WTC11 (cell line): ENCODE results near the gene FGF23. TPM values are rescaled to one million over a fixed set of nuclear protein-coding genes. Genes with fewer than 3 reads are reported as not detected.

ENCODE experiments used
- ATAC-seq: fragments of 200-7000 bp; cut with Tn5 transposase; 2 replicates; pipeline ENCODE4 v1.10.0; 2021; ENCODE audit warnings: mild to moderate bottlenecking, moderate library complexity
- CTCF ChIA-PET: fragments of 300-600 bp; sonication (Branson Sonifier 250); formaldehyde crosslinking; loops from one replicate; lab custom pipeline; 2021; ENCODE audit warnings: antibody characterized with exemption; lab: Charles Lee
- POLR2A ChIA-PET: fragments of 350-600 bp; sonication (Branson Sonifier 250); formaldehyde crosslinking; loops from one replicate; lab custom pipeline; 2021; ENCODE audit warnings: antibody characterized with exemption; lab: Charles Lee
- DNase-seq: peaks from one replicate; pipeline ENCODE4 v3.0.0; 2021; ENCODE audit warnings: low spot score
- H3K27ac Mint-ChIP-seq: 2 replicates; pipeline ENCODE4 v1.8.0; 2021; ENCODE audit warnings: mixed read lengths
- H3K27me3 Mint-ChIP-seq: 2 replicates; pipeline ENCODE4 v1.8.0; 2021; ENCODE audit warnings: low read depth, mild to moderate bottlenecking, moderate library complexity, mixed read lengths
- H3K36me3 Mint-ChIP-seq: 2 replicates; pipeline ENCODE4 v1.8.0; 2021; ENCODE audit warnings: mixed read lengths
- H3K4me1 Mint-ChIP-seq: 2 replicates; pipeline ENCODE4 v1.8.0; 2022; ENCODE audit warnings: mixed read lengths
- H3K4me3 Mint-ChIP-seq: 2 replicates; pipeline ENCODE4 v1.8.0; 2021; ENCODE audit warnings: mild to moderate bottlenecking, moderate library complexity, mixed read lengths
- H3K9me3 Mint-ChIP-seq: 2 replicates; pipeline ENCODE4 v1.8.0; 2021; ENCODE audit warnings: mixed read lengths
- ATF1 ChIP-seq: sonication (generic); formaldehyde crosslinking; IDR thresholded peaks from 2 replicates; pipeline ENCODE4 v1.8.1; 2023; ENCODE audit warnings: mild to moderate bottlenecking, moderate library complexity, missing genetic modification reagents
- CREM ChIP-seq: sonication (generic); formaldehyde crosslinking; IDR thresholded peaks from 2 replicates; pipeline ENCODE4 v1.8.1; 2022; ENCODE audit warnings: mild to moderate bottlenecking, missing genetic modification reagents, moderate library complexity
- GABPB1 ChIP-seq: sonication (generic); formaldehyde crosslinking; IDR thresholded peaks from 2 replicates; pipeline ENCODE4 v1.8.1; 2023; ENCODE audit warnings: mild to moderate bottlenecking, missing genetic modification reagents
- KAT7 ChIP-seq: sonication (generic); formaldehyde crosslinking; IDR thresholded peaks from 2 replicates; pipeline ENCODE4 v1.8.1; 2023; ENCODE audit warnings: missing genetic modification reagents, mild to moderate bottlenecking, borderline replicate concordance
- NR3C1 ChIP-seq: sonication (generic); formaldehyde crosslinking; conservative IDR thresholded peaks from 2 replicates; pipeline ENCODE4 v1.8.1; 2023; ENCODE audit warnings: low read depth, mild to moderate bottlenecking, missing genetic modification reagents
- PRRX2 ChIP-seq: fragments of 250-450 bp; sonication (Bioruptor Pico); IDR thresholded peaks from 2 replicates; pipeline ENCODE4 v1.8.0; 2021; ENCODE audit warnings: mild to moderate bottlenecking
- TEAD1 ChIP-seq: sonication (generic); formaldehyde crosslinking; IDR thresholded peaks from 2 replicates; pipeline ENCODE4 v1.8.0; 2022; ENCODE audit warnings: mild to moderate bottlenecking, missing genetic modification reagents
- ZNF219 ChIP-seq: sonication (generic); formaldehyde crosslinking; IDR thresholded peaks from 2 replicates; pipeline ENCODE4 v1.8.0; 2023; ENCODE audit warnings: missing genetic modification reagents, mild to moderate bottlenecking, borderline replicate concordance
- total RNA-seq: library from RNA; stranded (reverse); gene quantifications from 3 replicates; pipeline ENCODE4 v1.2.3, GENCODE V29; 2021
- TF ChIP-seq, protein P1 (sequence below): sonication (generic); formaldehyde crosslinking; IDR thresholded peaks from 2 replicates; pipeline ENCODE4 v1.8.1; 2022; ENCODE audit warnings: low read depth, mild to moderate bottlenecking, moderate library complexity, missing genetic modification reagents, borderline replicate concordance
- TF ChIP-seq, protein P2 (sequence below): fragments of 250-450 bp; sonication (Bioruptor Pico); IDR thresholded peaks from 2 replicates; pipeline ENCODE4 v1.9.0; 2021; ENCODE audit warnings: mild to moderate bottlenecking, borderline replicate concordance
- TF ChIP-seq, protein P3 (sequence below): sonication (generic); formaldehyde crosslinking; conservative IDR thresholded peaks from 2 replicates; pipeline ENCODE4 v1.8.1; 2023; ENCODE audit warnings: mild to moderate bottlenecking, low read depth, missing genetic modification reagents, moderate library complexity
- TF ChIP-seq, protein P4 (sequence below): sonication (generic); formaldehyde crosslinking; IDR thresholded peaks from 2 replicates; pipeline ENCODE4 v1.8.1; 2023; ENCODE audit warnings: mild to moderate bottlenecking, missing genetic modification reagents
- TF ChIP-seq, protein P5 (sequence below): fragments of 250-450 bp; sonication (Bioruptor Pico); IDR thresholded peaks from 2 replicates; pipeline ENCODE4 v1.9.0; 2021; ENCODE audit warnings: moderate library complexity, mild to moderate bottlenecking, inconsistent platforms, borderline replicate concordance

FGF23 gene
- total RNA-seq, 1 experiment from 2014 or later, result 0.24 TPM

DNA sequence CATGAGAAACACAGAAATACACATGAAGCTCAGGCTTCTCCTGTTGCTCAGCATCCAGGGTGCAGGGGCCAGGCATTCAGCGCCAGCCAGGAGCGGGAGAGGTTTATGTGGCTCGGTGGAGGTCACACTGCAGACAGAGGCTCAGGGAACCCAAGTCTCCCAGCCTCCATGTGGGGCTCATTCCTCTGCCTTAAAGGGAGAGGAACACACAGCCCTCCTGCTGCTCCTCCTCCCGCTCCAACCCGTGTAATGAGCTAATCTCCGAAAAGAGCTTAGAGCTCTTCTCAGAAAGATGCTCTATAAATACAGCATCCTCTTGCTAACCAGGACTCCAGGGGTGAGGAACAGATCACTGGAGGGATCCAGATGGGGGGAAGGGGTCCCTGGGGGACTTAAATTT lies 37.9 kb upstream of the FGF23 start:
- ChIA-PET CTCF (interaction anchor here (0.7 to 3.5 kb wide), 4 partner anchors 12 to 440 kb away, joined by 3 to 20 read pairs (median 4); no protein-coding TSS in a partner anchor), POLR2A (no interaction called here)
- no peak overlapping the region for H3K4me3 Mint-ChIP-seq

DNA sequence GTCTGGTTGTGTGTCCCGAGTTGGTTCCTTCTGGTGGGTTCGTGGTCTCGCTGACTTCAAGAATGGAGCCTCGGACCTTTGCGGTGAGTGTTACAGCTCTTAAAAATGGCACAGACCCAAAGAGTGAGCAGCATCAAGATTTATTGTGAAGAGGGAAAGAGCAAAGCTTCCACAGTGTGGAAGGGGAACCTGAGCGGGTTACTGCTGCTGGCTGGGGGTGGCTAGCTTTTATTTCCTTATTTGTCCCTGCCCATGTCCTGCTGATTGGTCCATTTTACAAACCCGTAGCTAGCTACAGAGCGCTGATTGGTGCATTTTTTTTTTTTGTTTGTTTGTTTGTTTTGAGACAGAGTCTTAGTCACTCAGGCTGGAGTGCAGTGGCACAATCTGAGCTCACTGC lies 36.8 kb upstream of the FGF23 start:
- DNase-seq (no peak), ATAC-seq (no peak)
- H3K4me1 Mint-ChIP-seq, result no peaks in the 10 kb centered on the region
- TF ChIP-seq, protein P1, sequence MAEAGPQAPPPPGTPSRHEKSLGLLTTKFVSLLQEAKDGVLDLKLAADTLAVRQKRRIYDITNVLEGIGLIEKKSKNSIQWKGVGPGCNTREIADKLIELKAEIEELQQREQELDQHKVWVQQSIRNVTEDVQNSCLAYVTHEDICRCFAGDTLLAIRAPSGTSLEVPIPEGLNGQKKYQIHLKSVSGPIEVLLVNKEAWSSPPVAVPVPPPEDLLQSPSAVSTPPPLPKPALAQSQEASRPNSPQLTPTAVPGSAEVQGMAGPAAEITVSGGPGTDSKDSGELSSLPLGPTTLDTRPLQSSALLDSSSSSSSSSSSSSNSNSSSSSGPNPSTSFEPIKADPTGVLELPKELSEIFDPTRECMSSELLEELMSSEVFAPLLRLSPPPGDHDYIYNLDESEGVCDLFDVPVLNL (CRISPR knock-in tag), result no peak
- TF ChIP-seq KAT7 (no peak), CREM (no peak)
- TF ChIP-seq, protein P2, sequence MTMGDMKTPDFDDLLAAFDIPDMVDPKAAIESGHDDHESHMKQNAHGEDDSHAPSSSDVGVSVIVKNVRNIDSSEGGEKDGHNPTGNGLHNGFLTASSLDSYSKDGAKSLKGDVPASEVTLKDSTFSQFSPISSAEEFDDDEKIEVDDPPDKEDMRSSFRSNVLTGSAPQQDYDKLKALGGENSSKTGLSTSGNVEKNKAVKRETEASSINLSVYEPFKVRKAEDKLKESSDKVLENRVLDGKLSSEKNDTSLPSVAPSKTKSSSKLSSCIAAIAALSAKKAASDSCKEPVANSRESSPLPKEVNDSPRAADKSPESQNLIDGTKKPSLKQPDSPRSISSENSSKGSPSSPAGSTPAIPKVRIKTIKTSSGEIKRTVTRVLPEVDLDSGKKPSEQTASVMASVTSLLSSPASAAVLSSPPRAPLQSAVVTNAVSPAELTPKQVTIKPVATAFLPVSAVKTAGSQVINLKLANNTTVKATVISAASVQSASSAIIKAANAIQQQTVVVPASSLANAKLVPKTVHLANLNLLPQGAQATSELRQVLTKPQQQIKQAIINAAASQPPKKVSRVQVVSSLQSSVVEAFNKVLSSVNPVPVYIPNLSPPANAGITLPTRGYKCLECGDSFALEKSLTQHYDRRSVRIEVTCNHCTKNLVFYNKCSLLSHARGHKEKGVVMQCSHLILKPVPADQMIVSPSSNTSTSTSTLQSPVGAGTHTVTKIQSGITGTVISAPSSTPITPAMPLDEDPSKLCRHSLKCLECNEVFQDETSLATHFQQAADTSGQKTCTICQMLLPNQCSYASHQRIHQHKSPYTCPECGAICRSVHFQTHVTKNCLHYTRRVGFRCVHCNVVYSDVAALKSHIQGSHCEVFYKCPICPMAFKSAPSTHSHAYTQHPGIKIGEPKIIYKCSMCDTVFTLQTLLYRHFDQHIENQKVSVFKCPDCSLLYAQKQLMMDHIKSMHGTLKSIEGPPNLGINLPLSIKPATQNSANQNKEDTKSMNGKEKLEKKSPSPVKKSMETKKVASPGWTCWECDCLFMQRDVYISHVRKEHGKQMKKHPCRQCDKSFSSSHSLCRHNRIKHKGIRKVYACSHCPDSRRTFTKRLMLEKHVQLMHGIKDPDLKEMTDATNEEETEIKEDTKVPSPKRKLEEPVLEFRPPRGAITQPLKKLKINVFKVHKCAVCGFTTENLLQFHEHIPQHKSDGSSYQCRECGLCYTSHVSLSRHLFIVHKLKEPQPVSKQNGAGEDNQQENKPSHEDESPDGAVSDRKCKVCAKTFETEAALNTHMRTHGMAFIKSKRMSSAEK (CRISPR knock-in tag), result no peak
- no peaks in the 10 kb centered on the region for H3K36me3 Mint-ChIP-seq
- no peak overlapping the region for H3K4me3 Mint-ChIP-seq
- no peaks in the 10 kb centered on the region; the same call in 1 of the 2 replicates for H3K9me3 Mint-ChIP-seq
- ChIA-PET CTCF (interaction anchor here (0.6 to 3.5 kb wide), 5 partner anchors 12 to 110 kb away, joined by 3 to 20 read pairs (median 4); no protein-coding TSS in a partner anchor), POLR2A (no interaction called here)
- no peaks in the 10 kb centered on the region for H3K27me3 Mint-ChIP-seq
- H3K27ac Mint-ChIP-seq, result no peak overlapping the region

More for the DNA sequence above, 37.9 kb upstream of the FGF23 start:
- Mint-ChIP-seq H3K27me3 (no peaks in the 10 kb centered on the region), H3K4me1 (peaks cover 3% of the 10 kb centered on the region; the same call in 1 of the 2 replicates), H3K27ac (no peak overlapping the region), H3K36me3 (no peaks in the 10 kb centered on the region), H3K9me3 (no peaks in the 10 kb centered on the region; the same call in 1 of the 2 replicates)
- ATAC-seq, result no peak
- TF ChIP-seq, protein P3, sequence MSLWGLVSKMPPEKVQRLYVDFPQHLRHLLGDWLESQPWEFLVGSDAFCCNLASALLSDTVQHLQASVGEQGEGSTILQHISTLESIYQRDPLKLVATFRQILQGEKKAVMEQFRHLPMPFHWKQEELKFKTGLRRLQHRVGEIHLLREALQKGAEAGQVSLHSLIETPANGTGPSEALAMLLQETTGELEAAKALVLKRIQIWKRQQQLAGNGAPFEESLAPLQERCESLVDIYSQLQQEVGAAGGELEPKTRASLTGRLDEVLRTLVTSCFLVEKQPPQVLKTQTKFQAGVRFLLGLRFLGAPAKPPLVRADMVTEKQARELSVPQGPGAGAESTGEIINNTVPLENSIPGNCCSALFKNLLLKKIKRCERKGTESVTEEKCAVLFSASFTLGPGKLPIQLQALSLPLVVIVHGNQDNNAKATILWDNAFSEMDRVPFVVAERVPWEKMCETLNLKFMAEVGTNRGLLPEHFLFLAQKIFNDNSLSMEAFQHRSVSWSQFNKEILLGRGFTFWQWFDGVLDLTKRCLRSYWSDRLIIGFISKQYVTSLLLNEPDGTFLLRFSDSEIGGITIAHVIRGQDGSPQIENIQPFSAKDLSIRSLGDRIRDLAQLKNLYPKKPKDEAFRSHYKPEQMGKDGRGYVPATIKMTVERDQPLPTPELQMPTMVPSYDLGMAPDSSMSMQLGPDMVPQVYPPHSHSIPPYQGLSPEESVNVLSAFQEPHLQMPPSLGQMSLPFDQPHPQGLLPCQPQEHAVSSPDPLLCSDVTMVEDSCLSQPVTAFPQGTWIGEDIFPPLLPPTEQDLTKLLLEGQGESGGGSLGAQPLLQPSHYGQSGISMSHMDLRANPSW (CRISPR knock-in tag), result no peak
- TF ChIP-seq, protein P4, sequence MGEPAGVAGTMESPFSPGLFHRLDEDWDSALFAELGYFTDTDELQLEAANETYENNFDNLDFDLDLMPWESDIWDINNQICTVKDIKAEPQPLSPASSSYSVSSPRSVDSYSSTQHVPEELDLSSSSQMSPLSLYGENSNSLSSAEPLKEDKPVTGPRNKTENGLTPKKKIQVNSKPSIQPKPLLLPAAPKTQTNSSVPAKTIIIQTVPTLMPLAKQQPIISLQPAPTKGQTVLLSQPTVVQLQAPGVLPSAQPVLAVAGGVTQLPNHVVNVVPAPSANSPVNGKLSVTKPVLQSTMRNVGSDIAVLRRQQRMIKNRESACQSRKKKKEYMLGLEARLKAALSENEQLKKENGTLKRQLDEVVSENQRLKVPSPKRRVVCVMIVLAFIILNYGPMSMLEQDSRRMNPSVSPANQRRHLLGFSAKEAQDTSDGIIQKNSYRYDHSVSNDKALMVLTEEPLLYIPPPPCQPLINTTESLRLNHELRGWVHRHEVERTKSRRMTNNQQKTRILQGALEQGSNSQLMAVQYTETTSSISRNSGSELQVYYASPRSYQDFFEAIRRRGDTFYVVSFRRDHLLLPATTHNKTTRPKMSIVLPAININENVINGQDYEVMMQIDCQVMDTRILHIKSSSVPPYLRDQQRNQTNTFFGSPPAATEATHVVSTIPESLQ (CRISPR knock-in tag), result no peak
- TF ChIP-seq ZNF219 (CRISPR knock-in tag) (no peak), ATF1 (no peak), GABPB1 (CRISPR knock-in tag) (no peak), CREM (no peak), PRRX2 (CRISPR knock-in tag) (no peak), NR3C1 (CRISPR knock-in tag) (no peak), TEAD1 (CRISPR knock-in tag) (no peak)
- TF ChIP-seq, protein P5, sequence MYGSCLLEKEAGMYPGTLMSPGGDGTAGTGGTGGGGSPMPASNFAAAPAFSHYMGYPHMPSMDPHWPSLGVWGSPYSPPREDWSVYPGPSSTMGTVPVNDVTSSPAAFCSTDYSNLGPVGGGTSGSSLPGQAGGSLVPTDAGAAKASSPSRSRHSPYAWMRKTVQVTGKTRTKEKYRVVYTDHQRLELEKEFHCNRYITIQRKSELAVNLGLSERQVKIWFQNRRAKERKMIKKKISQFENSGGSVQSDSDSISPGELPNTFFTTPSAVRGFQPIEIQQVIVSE (CRISPR knock-in tag), result no peak
- TF ChIP-seq, all 79 proteins: peak for 0
- no peak for DNase-seq
